AG10803 (cell line): ENCODE data around the gene ITGA11.

ENCODE experiments used
- DNase-seq: peaks from one replicate; pipeline ENCODE4 v3.0.0; 2010; ENCODE audit warnings: low read depth
- H3K4me3 ChIP-seq: 2 replicates; pipeline ENCODE4 v1.5.1; 2011; ENCODE audit warnings: mild to moderate bottlenecking, low read length, control low read depth
- TF ChIP-seq, protein P1 (sequence below): conservative IDR thresholded peaks from 2 replicates; pipeline ENCODE4 v1.5.1; 2011; ENCODE audit warnings: mild to moderate bottlenecking, low read length, control low read depth, inconsistent platforms

The ITGA11 gene

DNA sequence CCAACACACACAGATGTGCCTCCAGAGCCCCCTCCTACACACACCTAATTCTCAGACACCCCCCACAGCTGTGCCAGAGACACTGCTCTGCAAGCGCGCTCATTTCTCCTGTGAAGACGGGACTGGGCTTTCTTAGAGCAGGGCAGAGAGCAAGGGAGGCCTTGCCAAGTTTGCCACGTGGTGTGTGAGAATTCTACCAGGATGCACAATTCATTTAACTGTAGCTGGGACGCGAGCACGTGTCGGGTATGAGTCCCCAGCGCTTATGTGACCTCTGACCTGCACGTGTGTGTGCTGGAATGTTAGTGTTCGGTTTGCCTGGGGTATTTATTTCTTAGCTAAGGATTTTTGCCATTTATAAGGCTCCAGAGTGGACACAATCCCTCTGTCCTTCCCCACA is 117.4 kb downstream of the ITGA11 start:
- DNase-seq = no peak
- TF ChIP-seq, protein P1, sequence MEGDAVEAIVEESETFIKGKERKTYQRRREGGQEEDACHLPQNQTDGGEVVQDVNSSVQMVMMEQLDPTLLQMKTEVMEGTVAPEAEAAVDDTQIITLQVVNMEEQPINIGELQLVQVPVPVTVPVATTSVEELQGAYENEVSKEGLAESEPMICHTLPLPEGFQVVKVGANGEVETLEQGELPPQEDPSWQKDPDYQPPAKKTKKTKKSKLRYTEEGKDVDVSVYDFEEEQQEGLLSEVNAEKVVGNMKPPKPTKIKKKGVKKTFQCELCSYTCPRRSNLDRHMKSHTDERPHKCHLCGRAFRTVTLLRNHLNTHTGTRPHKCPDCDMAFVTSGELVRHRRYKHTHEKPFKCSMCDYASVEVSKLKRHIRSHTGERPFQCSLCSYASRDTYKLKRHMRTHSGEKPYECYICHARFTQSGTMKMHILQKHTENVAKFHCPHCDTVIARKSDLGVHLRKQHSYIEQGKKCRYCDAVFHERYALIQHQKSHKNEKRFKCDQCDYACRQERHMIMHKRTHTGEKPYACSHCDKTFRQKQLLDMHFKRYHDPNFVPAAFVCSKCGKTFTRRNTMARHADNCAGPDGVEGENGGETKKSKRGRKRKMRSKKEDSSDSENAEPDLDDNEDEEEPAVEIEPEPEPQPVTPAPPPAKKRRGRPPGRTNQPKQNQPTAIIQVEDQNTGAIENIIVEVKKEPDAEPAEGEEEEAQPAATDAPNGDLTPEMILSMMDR = no peak
- no peak overlapping the region for H3K4me3 ChIP-seq

DNA sequence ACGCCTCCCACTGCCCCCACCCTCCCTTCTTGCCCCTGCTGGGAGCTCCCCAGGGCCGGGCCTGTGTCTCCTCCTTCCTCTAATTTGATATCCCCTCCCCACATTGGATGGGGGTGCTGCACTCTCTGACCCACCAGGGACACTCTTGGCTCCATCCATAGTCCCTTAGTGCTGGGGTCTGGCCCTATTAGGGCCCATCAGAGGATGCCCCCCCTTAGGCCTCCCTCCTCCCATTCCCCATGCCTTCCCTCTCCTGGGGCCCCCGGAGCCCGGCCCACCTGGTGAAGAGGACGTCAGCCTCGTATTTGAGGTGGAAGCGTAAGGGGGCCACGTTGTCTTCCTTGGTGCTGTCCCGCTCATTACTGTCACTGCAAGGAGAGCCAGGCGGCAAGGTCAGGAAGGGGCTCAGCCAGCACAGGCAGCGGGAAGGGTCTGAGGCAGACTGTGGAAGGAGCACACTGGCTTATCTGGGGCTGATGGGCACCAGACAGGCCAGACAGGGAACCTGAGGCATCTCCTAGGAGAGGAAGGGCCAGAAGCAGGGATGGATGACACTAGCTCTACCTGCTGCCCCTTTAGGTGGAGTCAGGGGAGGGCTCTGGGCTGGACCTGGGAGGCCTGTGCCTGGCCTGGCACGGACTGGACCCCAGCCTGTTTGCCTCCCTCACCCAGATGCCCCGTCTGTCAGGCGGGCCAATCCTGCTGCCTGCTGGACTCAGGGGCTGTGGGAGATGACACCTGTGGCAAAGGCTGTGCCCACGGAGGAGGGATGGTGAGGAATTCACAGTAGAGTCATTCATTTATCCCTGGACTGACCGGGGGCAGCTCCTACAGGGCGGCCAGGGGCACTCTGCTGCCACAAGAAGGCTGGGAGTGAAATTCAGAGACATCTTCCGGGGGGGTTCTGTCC is 118.2 kb downstream of the ITGA11 start:
- no peak overlapping the region for H3K4me3 ChIP-seq
- TF ChIP-seq, protein P1 = no peak
- no peak for DNase-seq

DNA sequence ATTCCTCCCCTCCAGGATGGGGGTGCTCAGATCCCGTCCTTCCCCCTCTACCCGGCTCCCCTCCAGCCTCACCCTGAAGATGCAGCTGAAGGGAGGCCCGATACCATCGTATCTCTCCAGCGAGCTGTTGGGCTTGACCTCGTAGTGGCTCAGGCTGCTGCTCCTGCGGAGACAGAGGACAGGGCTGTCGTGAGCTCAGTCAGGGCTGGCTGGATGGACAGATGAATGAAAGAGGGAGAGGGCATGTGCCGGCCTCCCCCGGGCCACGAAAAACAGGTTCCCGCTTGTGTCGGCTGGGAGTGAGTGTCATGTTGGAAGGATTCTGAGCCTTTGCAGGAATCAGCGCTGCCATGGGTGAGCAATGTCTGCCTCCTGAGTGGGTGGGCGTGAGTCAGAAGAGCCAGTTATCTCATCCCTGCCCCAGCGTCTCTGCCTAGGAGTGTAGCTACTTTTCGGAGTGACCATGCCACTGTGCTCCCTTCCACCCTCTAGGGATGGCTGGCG is 119.2 kb downstream of the ITGA11 start:
- TF ChIP-seq, protein P1 = no peak
- no peak overlapping the region for H3K4me3 ChIP-seq
- DNase-seq = no peak

DNA sequence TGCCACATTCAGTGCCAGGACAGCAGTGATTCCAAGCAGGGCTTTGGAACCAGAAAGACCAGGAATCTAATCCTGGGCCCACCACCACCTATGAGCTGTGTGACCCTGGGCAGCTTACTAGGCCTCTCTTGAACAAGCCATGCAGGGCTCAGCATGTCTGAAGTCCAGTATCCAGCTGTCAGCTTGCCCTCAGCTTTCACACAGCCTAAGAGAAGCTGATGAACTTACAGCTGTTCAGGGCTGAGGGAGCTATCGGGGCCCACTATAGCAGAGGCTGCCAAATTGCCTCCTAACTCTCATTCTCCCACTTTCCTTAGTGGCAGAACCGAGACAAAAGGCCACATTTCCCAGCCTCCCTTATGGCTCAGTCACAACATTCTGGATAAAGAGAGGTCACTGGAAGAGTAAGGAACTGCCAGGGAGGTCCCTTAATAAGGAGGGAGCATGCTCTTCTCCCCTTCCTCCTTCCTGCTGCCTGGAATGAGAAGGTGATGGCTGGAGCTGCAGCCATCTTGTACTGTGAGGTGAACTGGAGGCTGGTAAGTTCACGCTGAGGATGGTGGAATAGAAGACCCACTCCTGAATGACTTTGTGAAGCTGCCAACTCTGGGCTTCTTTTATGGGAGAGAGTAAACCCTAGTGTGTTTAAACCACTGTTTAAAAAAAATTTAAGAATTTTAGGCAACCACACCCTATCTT is 120.0 kb downstream of the ITGA11 start:
- no peak overlapping the region for H3K4me3 ChIP-seq
- DNase-seq = no peak
- TF ChIP-seq, protein P1 = no peak

DNA sequence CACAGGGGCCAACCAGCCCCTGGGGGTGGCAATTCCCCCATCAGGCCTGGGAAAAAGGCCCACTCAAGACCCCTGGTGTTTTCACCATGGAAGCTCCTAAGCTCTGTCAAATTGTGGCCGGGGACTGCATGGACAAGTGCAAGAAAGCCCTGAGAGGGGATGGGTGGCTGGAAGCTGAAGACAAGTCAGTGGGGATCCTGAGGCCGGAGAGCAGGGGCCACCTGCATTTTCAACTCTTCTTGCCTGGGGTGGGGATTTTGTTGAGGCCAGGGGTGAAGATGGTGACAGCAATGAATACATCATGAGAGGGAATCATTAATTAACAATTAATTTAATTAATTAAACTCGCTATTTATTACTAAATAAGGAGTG is 120.5 kb downstream of the ITGA11 start:
- TF ChIP-seq, protein P1 = no peak
- no peak overlapping the region for H3K4me3 ChIP-seq
- no peak for DNase-seq

DNA sequence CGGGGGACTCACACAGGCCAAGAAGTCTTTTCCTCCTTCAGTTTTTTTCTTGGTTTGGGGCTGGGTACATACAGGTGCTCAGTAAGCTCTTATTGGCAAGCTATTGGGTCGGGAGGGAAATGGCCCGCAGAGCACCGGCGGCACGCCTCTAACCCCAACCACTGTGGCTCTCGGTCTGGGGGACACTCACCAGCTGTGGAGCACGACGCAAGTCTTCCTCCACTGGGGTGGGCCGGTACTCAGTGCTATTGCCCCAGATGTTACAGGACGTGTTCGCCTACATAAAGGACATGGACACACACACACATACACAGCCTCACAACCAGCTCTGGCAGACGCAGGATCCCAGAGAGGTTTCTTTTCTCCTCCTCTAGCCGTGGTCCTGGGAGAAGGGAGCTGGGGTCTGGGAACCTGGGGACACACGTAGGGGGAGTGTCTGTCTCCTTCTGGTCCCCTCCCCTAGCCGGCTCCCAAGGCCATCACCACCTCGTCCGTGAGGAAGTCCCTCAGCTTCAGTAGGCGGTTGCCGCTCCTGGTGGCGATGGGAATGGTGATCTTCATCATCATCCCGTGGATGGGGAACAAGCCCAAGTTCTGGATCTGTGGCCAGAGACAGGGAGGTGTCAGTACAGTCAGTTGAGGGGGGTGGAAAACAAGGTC is 121.0 kb downstream of the ITGA11 start:
- TF ChIP-seq, protein P1 = no peak
- DNase-seq = no peak
- H3K4me3 ChIP-seq = no peak overlapping the region
